ENCODE measurements around the gene VWC2L.

VWC2L gene

DNA sequence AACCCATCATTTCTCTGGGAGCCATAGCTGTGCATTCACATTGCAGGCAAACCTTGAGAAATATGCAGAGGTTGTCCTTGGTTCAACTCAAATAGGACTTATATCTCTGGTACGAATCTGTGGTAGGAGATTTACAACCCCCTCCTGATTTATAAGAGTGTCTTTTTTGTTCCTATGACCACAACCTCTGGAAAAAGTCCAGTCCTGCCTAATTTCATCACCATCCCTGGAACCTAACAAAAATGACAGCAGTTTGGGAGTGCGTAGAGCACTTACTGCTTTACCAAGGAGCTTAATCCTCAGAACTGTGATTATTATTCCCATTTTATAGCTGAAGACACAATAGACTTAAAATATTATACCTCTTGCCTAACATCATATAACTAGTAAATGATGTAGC, 66.5 kb downstream of the VWC2L start:
- TF ChIP-seq REST (IDR thresholded peaks at IDR 0.05; ENCODE audit: insufficient read depth in 1 of 2, low read depth in 2 of 2, low read length in 2 of 2) = no peak
- TF ChIP-seq SIN3A (IDR thresholded peaks at IDR 0.05; ENCODE audit: borderline replicate concordance, insufficient read depth, low read length) = no peak
- no peak for TF ChIP-seq TAF1 (IDR thresholded peaks at IDR 0.05; ENCODE audit: borderline replicate concordance, insufficient read depth, low read length)
- TF ChIP-seq POLR2AphosphoS5 (IDR thresholded peaks at IDR 0.05; ENCODE audit: low read depth, low read length) = no peak
- TF ChIP-seq FOXP2 (optimal IDR thresholded peaks at IDR 0.05; ENCODE audit: borderline replicate concordance, extremely low read depth, extremely low read length, insufficient read depth) = no peak

GRCh38 chr2:214481204-214481603, 70.3 kb downstream of the VWC2L start:
- no peak for TF ChIP-seq SIN3A (IDR thresholded peaks at IDR 0.05; ENCODE audit: borderline replicate concordance, insufficient read depth, low read length)
- TF ChIP-seq REST (IDR thresholded peaks at IDR 0.05; ENCODE audit: insufficient read depth in 1 of 2, low read depth in 2 of 2, low read length in 2 of 2) = no peak
- no peak for TF ChIP-seq FOXP2 (optimal IDR thresholded peaks at IDR 0.05; ENCODE audit: borderline replicate concordance, extremely low read depth, extremely low read length, insufficient read depth)
- TF ChIP-seq POLR2AphosphoS5 (IDR thresholded peaks at IDR 0.05; ENCODE audit: low read depth, low read length) = no peak
- TF ChIP-seq TAF1 (IDR thresholded peaks at IDR 0.05; ENCODE audit: borderline replicate concordance, insufficient read depth, low read length) = no peak

DNA sequence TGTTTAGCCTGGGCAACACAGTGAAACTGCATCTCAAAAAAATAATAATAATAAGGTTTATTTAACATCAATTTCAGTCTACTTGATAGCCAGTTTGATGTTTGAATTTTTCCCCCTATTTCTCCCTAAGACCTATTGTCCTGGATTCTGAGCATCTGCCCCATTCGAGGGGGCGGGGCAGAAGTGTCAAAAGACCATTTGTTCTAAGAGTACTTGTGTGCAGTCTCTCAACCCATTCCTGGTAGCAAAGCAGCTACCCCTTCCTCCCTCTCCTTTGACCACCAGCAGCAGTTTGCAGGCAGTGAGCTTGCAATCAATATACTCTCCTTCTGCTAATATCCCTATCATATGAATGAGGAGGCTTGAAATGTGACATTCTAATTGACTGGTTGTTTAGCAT, 71.9 kb downstream of the VWC2L start:
- TF ChIP-seq REST (IDR thresholded peaks at IDR 0.05; ENCODE audit: insufficient read depth in 1 of 2, low read depth in 2 of 2, low read length in 2 of 2) = no peak
- no peak for TF ChIP-seq POLR2AphosphoS5 (IDR thresholded peaks at IDR 0.05; ENCODE audit: low read depth, low read length)
- TF ChIP-seq TAF1 (IDR thresholded peaks at IDR 0.05; ENCODE audit: borderline replicate concordance, insufficient read depth, low read length) = no peak
- TF ChIP-seq FOXP2 (optimal IDR thresholded peaks at IDR 0.05; ENCODE audit: borderline replicate concordance, extremely low read depth, extremely low read length, insufficient read depth) = no peak
- TF ChIP-seq SIN3A (IDR thresholded peaks at IDR 0.05; ENCODE audit: borderline replicate concordance, insufficient read depth, low read length) = no peak

GRCh38 chr2:214484239-214484638, 73.4 kb downstream of the VWC2L start:
- TF ChIP-seq POLR2AphosphoS5 (IDR thresholded peaks at IDR 0.05; ENCODE audit: low read depth, low read length) = no peak
- no peak for TF ChIP-seq FOXP2 (optimal IDR thresholded peaks at IDR 0.05; ENCODE audit: borderline replicate concordance, extremely low read depth, extremely low read length, insufficient read depth)
- no peak for TF ChIP-seq TAF1 (IDR thresholded peaks at IDR 0.05; ENCODE audit: borderline replicate concordance, insufficient read depth, low read length)
- no peak for TF ChIP-seq SIN3A (IDR thresholded peaks at IDR 0.05; ENCODE audit: borderline replicate concordance, insufficient read depth, low read length)
- TF ChIP-seq REST (IDR thresholded peaks at IDR 0.05; ENCODE audit: insufficient read depth in 1 of 2, low read depth in 2 of 2, low read length in 2 of 2) = no peak

DNA sequence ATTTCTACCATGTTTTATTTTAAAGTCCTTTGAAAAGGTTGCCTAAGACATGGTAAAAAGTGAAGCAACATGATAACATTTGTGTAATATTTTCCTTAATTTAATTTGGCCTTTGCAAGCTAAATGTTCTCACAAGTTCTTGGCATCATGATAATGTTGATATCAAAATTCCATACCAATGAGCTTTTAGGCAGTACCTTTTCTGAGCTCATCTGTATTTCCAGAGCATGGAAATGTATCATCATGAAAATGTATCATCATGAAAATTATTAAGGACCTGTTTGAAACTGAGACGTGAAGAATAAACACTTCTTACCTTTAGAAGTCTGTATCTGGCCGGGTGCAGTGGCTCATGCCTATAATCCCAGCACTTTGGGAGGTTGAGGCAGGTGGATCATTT, 73.8 kb downstream of the VWC2L start:
- TF ChIP-seq POLR2AphosphoS5 (IDR thresholded peaks at IDR 0.05; ENCODE audit: low read depth, low read length) (no peak), SIN3A (IDR thresholded peaks at IDR 0.05; ENCODE audit: borderline replicate concordance, insufficient read depth, low read length) (no peak), FOXP2 (optimal IDR thresholded peaks at IDR 0.05; ENCODE audit: borderline replicate concordance, extremely low read depth, extremely low read length, insufficient read depth) (no peak), REST (IDR thresholded peaks at IDR 0.05; ENCODE audit: insufficient read depth in 1 of 2, low read depth in 2 of 2, low read length in 2 of 2) (no peak), TAF1 (IDR thresholded peaks at IDR 0.05; ENCODE audit: borderline replicate concordance, insufficient read depth, low read length) (no peak)
